ENCODE results near the gene GPR161.

DNA sequence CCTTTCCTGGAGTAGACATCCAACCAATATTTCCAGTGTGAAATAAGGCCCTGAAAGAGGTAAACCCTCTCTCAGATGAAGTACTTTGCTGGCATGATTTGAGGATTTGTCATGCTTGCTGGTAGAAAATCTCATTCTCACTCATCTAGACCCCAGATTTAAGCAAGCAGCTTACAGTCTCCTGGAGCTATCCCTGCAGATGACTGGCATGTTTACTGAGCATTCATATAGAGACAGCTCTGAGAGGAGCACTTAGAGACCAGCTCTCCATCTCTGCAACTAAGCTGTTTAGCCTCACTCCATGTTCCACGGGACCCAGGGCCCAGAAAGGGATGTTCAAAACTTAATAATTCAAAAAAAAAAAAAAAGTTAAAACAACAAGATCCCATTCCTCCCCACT is 34.2 kb downstream of the GPR161 start:
- no peak for TF ChIP-seq EZH2phosphoT487 (IDR thresholded peaks at IDR 0.05; ENCODE audit: borderline replicate concordance)
- TF ChIP-seq, protein P1, sequence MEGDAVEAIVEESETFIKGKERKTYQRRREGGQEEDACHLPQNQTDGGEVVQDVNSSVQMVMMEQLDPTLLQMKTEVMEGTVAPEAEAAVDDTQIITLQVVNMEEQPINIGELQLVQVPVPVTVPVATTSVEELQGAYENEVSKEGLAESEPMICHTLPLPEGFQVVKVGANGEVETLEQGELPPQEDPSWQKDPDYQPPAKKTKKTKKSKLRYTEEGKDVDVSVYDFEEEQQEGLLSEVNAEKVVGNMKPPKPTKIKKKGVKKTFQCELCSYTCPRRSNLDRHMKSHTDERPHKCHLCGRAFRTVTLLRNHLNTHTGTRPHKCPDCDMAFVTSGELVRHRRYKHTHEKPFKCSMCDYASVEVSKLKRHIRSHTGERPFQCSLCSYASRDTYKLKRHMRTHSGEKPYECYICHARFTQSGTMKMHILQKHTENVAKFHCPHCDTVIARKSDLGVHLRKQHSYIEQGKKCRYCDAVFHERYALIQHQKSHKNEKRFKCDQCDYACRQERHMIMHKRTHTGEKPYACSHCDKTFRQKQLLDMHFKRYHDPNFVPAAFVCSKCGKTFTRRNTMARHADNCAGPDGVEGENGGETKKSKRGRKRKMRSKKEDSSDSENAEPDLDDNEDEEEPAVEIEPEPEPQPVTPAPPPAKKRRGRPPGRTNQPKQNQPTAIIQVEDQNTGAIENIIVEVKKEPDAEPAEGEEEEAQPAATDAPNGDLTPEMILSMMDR (conservative IDR thresholded peaks at IDR 0.05; ENCODE audit: low read length): no peak
